OCI-LY1 (cell line): ENCODE measurements around the gene REPS2.

ENCODE experiments used
- EZH2 ChIP-seq: fragments of 200-600 bp; sonication (generic), shearing (Covaris generic); IDR thresholded peaks from 2 replicates; pipeline ENCODE4 v1.8.0; 2017; ENCODE audit warnings: borderline replicate concordance, mixed run types, mild to moderate bottlenecking, antibody characterized with exemption, low read length, moderate library complexity, mixed read lengths
- TF ChIP-seq, protein P1 (sequence below): fragments of 200-600 bp; sonication (generic), shearing (Covaris generic); IDR thresholded peaks from 2 replicates; pipeline ENCODE4 v1.5.1; 2017; ENCODE audit warnings: mild to moderate bottlenecking, antibody characterized with exemption, low read length, moderate library complexity, mixed read lengths

GRCh38 chrX:17167915-17168314, 221.5 kb downstream of the REPS2 start:
- TF ChIP-seq, protein P1, sequence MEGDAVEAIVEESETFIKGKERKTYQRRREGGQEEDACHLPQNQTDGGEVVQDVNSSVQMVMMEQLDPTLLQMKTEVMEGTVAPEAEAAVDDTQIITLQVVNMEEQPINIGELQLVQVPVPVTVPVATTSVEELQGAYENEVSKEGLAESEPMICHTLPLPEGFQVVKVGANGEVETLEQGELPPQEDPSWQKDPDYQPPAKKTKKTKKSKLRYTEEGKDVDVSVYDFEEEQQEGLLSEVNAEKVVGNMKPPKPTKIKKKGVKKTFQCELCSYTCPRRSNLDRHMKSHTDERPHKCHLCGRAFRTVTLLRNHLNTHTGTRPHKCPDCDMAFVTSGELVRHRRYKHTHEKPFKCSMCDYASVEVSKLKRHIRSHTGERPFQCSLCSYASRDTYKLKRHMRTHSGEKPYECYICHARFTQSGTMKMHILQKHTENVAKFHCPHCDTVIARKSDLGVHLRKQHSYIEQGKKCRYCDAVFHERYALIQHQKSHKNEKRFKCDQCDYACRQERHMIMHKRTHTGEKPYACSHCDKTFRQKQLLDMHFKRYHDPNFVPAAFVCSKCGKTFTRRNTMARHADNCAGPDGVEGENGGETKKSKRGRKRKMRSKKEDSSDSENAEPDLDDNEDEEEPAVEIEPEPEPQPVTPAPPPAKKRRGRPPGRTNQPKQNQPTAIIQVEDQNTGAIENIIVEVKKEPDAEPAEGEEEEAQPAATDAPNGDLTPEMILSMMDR, result no peak
- TF ChIP-seq EZH2, result no peak
